Liver (tissue), 9 donors: ENCODE results near the gene PYGO2. TPM values are rescaled to one million over a fixed set of nuclear protein-coding genes. Genes with fewer than 3 reads are reported as not detected.

ENCODE experiments used
- DNase-seq: peaks from one replicate; pipeline ENCODE4 v3.0.0-alpha.2; 2017; ENCODE audit warnings: low spot score
- H3K27ac ChIP-seq, 2 donors: one replicate each; pipeline ENCODE4 v1.7.0; 2013; ENCODE audit warnings: inconsistent platforms in 2 of 2, low read length in 2 of 2, control low read depth in 1 of 2, low read depth in 1 of 2, mild to moderate bottlenecking in 1 of 2
- H3K27me3 ChIP-seq, 4 donors: one replicate each; pipeline versions ENCODE4 v1.6.1 to v1.7.0; 2013; ENCODE audit warnings: low read length in 3 of 4, inconsistent platforms in 1 of 4, mild to moderate bottlenecking in 1 of 4, moderate library complexity in 1 of 4; ENCODE audit not compliant: control insufficient read depth in 4 of 4, insufficient read depth in 4 of 4
- H3K36me3 ChIP-seq, 4 donors: one replicate each; pipeline versions ENCODE4 v1.6.1 to v1.7.0; 2013; ENCODE audit warnings: low read length in 3 of 4, mild to moderate bottlenecking in 3 of 4, low read depth in 1 of 4, moderate library complexity in 1 of 4; ENCODE audit not compliant: control insufficient read depth in 4 of 4, insufficient read depth in 3 of 4
- H3K4me1 ChIP-seq, 4 donors: one replicate each; pipeline versions ENCODE4 v1.6.1 to v1.7.0; 2013; ENCODE audit warnings: low read length in 3 of 4, mild to moderate bottlenecking in 3 of 4, moderate library complexity in 1 of 4; ENCODE audit not compliant: control insufficient read depth in 4 of 4, insufficient read depth in 4 of 4
- H3K4me3 ChIP-seq, 3 donors: one replicate each; pipeline versions ENCODE4 v1.6.1 to v1.7.0; 2013; ENCODE audit warnings: low read length in 3 of 3, control low read depth in 1 of 3, low read depth in 1 of 3, mild to moderate bottlenecking in 1 of 3
- H3K9ac ChIP-seq, 2 donors: one replicate each; pipeline ENCODE4 v1.7.0; 2013; ENCODE audit warnings: low read length in 2 of 2, mild to moderate bottlenecking in 2 of 2, moderate library complexity in 2 of 2, control low read depth in 1 of 2, low read depth in 1 of 2
- H3K9me3 ChIP-seq, 4 donors: one replicate each; pipeline versions ENCODE4 v1.6.1 to v1.7.0; 2013; ENCODE audit warnings: low read length in 3 of 4; ENCODE audit not compliant: control insufficient read depth in 4 of 4
- ATF3 ChIP-seq: IDR thresholded peaks from 2 replicates; pipeline ENCODE4 v1.6.1; 2016; ENCODE audit warnings: antibody characterized with exemption
- EGR1 ChIP-seq, 2 donors: IDR thresholded peaks; 2 replicates each; pipeline ENCODE4 v1.6.1; 2016 to 2018; ENCODE audit warnings: antibody characterized with exemption in 2 of 2, low read depth in 2 of 2
- FOXA2 ChIP-seq: IDR thresholded peaks from 2 replicates; pipeline ENCODE4 v1.6.1; 2016; ENCODE audit warnings: antibody characterized with exemption
- GABPA ChIP-seq, 2 donors: IDR thresholded peaks in 1 of 2; conservative IDR thresholded peaks in 1 of 2; 2 replicates each; pipeline ENCODE4 v1.6.1; 2016; ENCODE audit warnings: antibody characterized with exemption in 2 of 2, mild to moderate bottlenecking in 1 of 2, moderate library complexity in 1 of 2
- HNF4A ChIP-seq, 2 donors: conservative IDR thresholded peaks; 2 replicates each; pipeline ENCODE4 v1.6.1; 2016; ENCODE audit warnings: antibody characterized with exemption in 2 of 2, mild to moderate bottlenecking in 2 of 2
- JUND ChIP-seq, 2 donors: IDR thresholded peaks; 2 replicates each; pipeline ENCODE4 v1.6.1; 2016; ENCODE audit warnings: antibody characterized with exemption in 2 of 2
- REST ChIP-seq: IDR thresholded peaks from 2 replicates; pipeline ENCODE4 v1.6.1; 2016; ENCODE audit warnings: antibody characterized with exemption, mild to moderate bottlenecking
- RXRA ChIP-seq, 2 donors: IDR thresholded peaks; 2 replicates each; pipeline ENCODE4 v1.6.1; 2017 to 2018; ENCODE audit warnings: antibody characterized with exemption in 2 of 2, mild to moderate bottlenecking in 1 of 2
- TAF1 ChIP-seq: conservative IDR thresholded peaks from 2 replicates; pipeline ENCODE4 v1.6.1; 2016; ENCODE audit warnings: antibody characterized with exemption, mild to moderate bottlenecking
- YY1 ChIP-seq: IDR thresholded peaks from 2 replicates; pipeline ENCODE4 v1.6.1; 2016; ENCODE audit warnings: antibody characterized with exemption, mild to moderate bottlenecking
- ZBTB33 ChIP-seq: IDR thresholded peaks from 2 replicates; pipeline ENCODE4 v1.6.1; 2016; ENCODE audit warnings: antibody characterized with exemption
- WGBS: extraction: QIAGEN DNeasy Blood & Tissue Kit; methylation state at CpG from one replicate; pipeline ENCODE4 v1.1.7; 2013; 5-methylcytosine and 5-hydroxymethylcytosine counted together
- polyA plus RNA-seq, 2 donors: library from polyadenylated mRNA; stranded (reverse) in 1 of 2; unstranded in 1 of 2; fragments of 200-250 nt in 1 of 2; fragments of >200 nt in 1 of 2; fragmentation: Nextera tagmentation in 1 of 2; extraction: Ambion mirVana in 1 of 2; gene quantifications; one replicate each; pipeline versions ENCODE4 v1.2.1 to v1.2.3, GENCODE V29; 2013 to 2015
- total RNA-seq, 2 donors: library from RNA; depleted of rRNA; stranded (reverse); fragments of >200 nt; gene quantifications; one replicate each; pipeline ENCODE4 v1.2.3, GENCODE V29; 2014
- TF ChIP-seq, protein P1 (sequence below): fragments of 150-350 bp; IDR thresholded peaks from 2 replicates; pipeline ENCODE4 v1.5.1; 2017; ENCODE audit warnings: improper control_type of control experiment, low read depth, low read length; ENCODE audit not compliant: missing input control
- TF ChIP-seq, protein P2 (sequence below): IDR thresholded peaks from 2 replicates; pipeline ENCODE4 v1.6.1; 2016; ENCODE audit warnings: antibody characterized with exemption
- donor health status: healthy.
- donor health status: healthy.
- donor health status: healthy.
- donor health status: healthy.
- donor health status: healthy.

PYGO2 gene
- total and polyA plus RNA-seq, 4 donors: 5.0 to 8.2 (median 7.0) TPM

- no peaks in the 10 kb centered on the region for H3K27me3 ChIP-seq
- peak overlapping the region in 2 of 3 donors; percentile 10 to 87 for H3K4me3 ChIP-seq
- WGBS: 56% methylated on average over 3 of the region's 3 CpGs
- H3K9ac ChIP-seq: peak overlapping the region; percentile 43 to 92
- TF ChIP-seq HNF4A (conservative IDR thresholded peaks at IDR 0.05): no peak
- no peak for TF ChIP-seq REST
- TF ChIP-seq YY1: no peak
- TF ChIP-seq ATF3: no peak
- TF ChIP-seq, protein P1, sequence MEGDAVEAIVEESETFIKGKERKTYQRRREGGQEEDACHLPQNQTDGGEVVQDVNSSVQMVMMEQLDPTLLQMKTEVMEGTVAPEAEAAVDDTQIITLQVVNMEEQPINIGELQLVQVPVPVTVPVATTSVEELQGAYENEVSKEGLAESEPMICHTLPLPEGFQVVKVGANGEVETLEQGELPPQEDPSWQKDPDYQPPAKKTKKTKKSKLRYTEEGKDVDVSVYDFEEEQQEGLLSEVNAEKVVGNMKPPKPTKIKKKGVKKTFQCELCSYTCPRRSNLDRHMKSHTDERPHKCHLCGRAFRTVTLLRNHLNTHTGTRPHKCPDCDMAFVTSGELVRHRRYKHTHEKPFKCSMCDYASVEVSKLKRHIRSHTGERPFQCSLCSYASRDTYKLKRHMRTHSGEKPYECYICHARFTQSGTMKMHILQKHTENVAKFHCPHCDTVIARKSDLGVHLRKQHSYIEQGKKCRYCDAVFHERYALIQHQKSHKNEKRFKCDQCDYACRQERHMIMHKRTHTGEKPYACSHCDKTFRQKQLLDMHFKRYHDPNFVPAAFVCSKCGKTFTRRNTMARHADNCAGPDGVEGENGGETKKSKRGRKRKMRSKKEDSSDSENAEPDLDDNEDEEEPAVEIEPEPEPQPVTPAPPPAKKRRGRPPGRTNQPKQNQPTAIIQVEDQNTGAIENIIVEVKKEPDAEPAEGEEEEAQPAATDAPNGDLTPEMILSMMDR: no peak
- no peak for TF ChIP-seq FOXA2
- TF ChIP-seq ZBTB33: no peak
- no peak for TF ChIP-seq RXRA (IDR thresholded peaks at IDR 0.05)
- H3K36me3 ChIP-seq: peaks cover 4 to 13% (median 9%) of the 10 kb centered on the region in 4 donors
- DNase-seq: no peak
- H3K4me1 ChIP-seq: peaks cover 13 to 44% (median 31%) of the 10 kb centered on the region in 4 donors
- H3K27ac ChIP-seq: peak overlapping the region; percentile 89 to 99
- no peaks in the 10 kb centered on the region for H3K9me3 ChIP-seq
These were observed 10.6 kb upstream of the PYGO2 start for GRCh38 chr1:154972213-154972516.

- no peak for DNase-seq
- Histone ChIP-seq H3K4me3 (peak overlapping the region; percentile 9 to 50 (median 29)), H3K27ac (peak overlapping the region; percentile 89 to 99), H3K36me3 (peaks cover 4 to 20% (median 14%) of the 10 kb centered on the region in 4 donors), H3K9ac (peak overlapping the region; percentile 17 to 55), H3K27me3 (no peaks in the 10 kb centered on the region), H3K9me3 (no peaks in the 10 kb centered on the region), H3K4me1 (peaks cover 13 to 44% (median 30%) of the 10 kb centered on the region in 4 donors)
- 27% methylated on average over 10 of the region's 10 CpGs for WGBS
- TF ChIP-seq TAF1 (no peak), ZBTB33 (no peak), GABPA (IDR thresholded peaks at IDR 0.05 in 1 of 2, conservative IDR thresholded peaks at IDR 0.05 in 1 of 2) (no peak), YY1 (no peak), REST (no peak), JUND (IDR thresholded peaks at IDR 0.05) (no peak), EGR1 (IDR thresholded peaks at IDR 0.05; ENCODE audit: low read depth in 2 of 2) (no peak)
- TF ChIP-seq, protein P2, sequence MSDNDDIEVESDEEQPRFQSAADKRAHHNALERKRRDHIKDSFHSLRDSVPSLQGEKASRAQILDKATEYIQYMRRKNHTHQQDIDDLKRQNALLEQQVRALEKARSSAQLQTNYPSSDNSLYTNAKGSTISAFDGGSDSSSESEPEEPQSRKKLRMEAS: no peak
- TF ChIP-seq, protein P1: no peak
These were observed 9.9 kb upstream of the PYGO2 start for GRCh38 chr1:154971341-154971998.
